Measurements from ENCODE around the gene TTBK2.

DNA sequence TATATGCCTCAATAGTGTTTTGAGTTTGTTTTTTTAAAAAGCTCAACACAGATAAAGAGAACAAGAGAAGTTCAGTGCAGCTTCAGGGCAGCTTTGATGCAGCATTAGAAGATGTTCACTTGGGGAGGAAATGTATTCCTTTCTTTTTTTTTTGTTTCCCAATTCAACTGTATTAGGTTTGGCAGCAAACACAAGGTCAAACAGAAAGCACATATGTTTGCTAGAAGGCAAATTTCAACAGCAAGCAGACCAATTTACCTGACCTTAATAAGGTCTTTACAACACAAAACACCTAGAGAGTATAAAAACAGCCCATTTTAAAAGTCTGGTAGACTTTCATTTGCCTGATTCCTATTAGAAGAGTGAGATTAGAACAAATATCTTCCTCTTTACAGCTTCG, 176.4 kb downstream of the TTBK2 start:
- no peak for TF ChIP-seq TAF1 (IDR thresholded peaks at IDR 0.05; ENCODE audit: low read depth)
- TF ChIP-seq, protein P1, sequence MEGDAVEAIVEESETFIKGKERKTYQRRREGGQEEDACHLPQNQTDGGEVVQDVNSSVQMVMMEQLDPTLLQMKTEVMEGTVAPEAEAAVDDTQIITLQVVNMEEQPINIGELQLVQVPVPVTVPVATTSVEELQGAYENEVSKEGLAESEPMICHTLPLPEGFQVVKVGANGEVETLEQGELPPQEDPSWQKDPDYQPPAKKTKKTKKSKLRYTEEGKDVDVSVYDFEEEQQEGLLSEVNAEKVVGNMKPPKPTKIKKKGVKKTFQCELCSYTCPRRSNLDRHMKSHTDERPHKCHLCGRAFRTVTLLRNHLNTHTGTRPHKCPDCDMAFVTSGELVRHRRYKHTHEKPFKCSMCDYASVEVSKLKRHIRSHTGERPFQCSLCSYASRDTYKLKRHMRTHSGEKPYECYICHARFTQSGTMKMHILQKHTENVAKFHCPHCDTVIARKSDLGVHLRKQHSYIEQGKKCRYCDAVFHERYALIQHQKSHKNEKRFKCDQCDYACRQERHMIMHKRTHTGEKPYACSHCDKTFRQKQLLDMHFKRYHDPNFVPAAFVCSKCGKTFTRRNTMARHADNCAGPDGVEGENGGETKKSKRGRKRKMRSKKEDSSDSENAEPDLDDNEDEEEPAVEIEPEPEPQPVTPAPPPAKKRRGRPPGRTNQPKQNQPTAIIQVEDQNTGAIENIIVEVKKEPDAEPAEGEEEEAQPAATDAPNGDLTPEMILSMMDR (IDR thresholded peaks at IDR 0.05; ENCODE audit: poor library complexity, severe bottlenecking): no peak
- TF ChIP-seq POLR2AphosphoS5 (IDR thresholded peaks at IDR 0.05): no peak
- no peak for TF ChIP-seq EZH2 (IDR thresholded peaks at IDR 0.05; ENCODE audit: borderline replicate concordance, insufficient read depth, low read length, poor library complexity, severe bottlenecking)
- no peak for TF ChIP-seq RAD21 (conservative IDR thresholded peaks at IDR 0.05)
- no peak for TF ChIP-seq REST (IDR thresholded peaks at IDR 0.05; ENCODE audit: borderline replicate concordance)
- no peak for TF ChIP-seq EP300 (conservative IDR thresholded peaks at IDR 0.05; ENCODE audit: poor library complexity, severe bottlenecking)
- TF ChIP-seq MXI1 (conservative IDR thresholded peaks at IDR 0.05; ENCODE audit: poor library complexity, severe bottlenecking): no peak
- TF ChIP-seq SMC3 (conservative IDR thresholded peaks at IDR 0.05; ENCODE audit: poor library complexity): no peak
